CD8-positive, alpha-beta memory T cell (primary cell): ENCODE data around the gene LRRC26. TPM values are rescaled to one million over a fixed set of nuclear protein-coding genes. Genes with fewer than 3 reads are reported as not detected.

Source experiments
- CTCF ChIA-PET: fragments of 350-600 bp; sonication (Branson Sonifier 250); formaldehyde crosslinking; loops from one replicate; lab custom pipeline; 2021; ENCODE audit warnings: antibody characterized with exemption; lab: Charles Lee
- POLR2A ChIA-PET: fragments of 350-600 bp; sonication (Branson Sonifier 250); formaldehyde crosslinking; loops from one replicate; lab custom pipeline; 2021; ENCODE audit warnings: antibody characterized with exemption; lab: Charles Lee
- DNase-seq, 5 donors: peaks; one replicate each; pipeline versions ENCODE4 v3.0.0 to v3.0.0-alpha.2; 2020 to 2022; ENCODE audit warnings: mixed read lengths in 1 of 5
- H3K27ac ChIP-seq: one replicate; pipeline ENCODE4 v1.7.0; 2013; ENCODE audit warnings: low read depth, mild to moderate bottlenecking, low read length, moderate library complexity
- H3K27me3 ChIP-seq: 2 replicates; pipeline ENCODE4 v1.7.0; 2013; ENCODE audit warnings: low read length, mild to moderate bottlenecking; ENCODE audit not compliant: insufficient read depth, poor library complexity, severe bottlenecking
- H3K36me3 ChIP-seq: 2 replicates; pipeline ENCODE4 v1.7.0; 2013; ENCODE audit warnings: mild to moderate bottlenecking, low read length, moderate library complexity; ENCODE audit not compliant: insufficient read depth
- H3K4me1 ChIP-seq: 2 replicates; pipeline ENCODE4 v1.7.0; 2013; ENCODE audit warnings: mild to moderate bottlenecking, low read length, moderate library complexity; ENCODE audit not compliant: insufficient read depth
- H3K4me3 ChIP-seq: 2 replicates; pipeline ENCODE4 v1.7.0; 2013; ENCODE audit warnings: mild to moderate bottlenecking, low read length
- H3K9me3 ChIP-seq: 2 replicates; pipeline ENCODE4 v1.7.0; 2013; ENCODE audit warnings: mild to moderate bottlenecking, low read length
- H3K27ac Mint-ChIP-seq, 8 donors: one replicate each; pipeline ENCODE4 v1.8.0; 2020 to 2021; ENCODE audit warnings: mixed read lengths in 8 of 8, mild to moderate bottlenecking in 6 of 8, inconsistent platforms in 3 of 8, moderate library complexity in 3 of 8
- H3K27me3 Mint-ChIP-seq, 2 donors: one replicate each; pipeline ENCODE4 v1.8.0; 2020 to 2021; ENCODE audit warnings: mixed read lengths in 2 of 2, mild to moderate bottlenecking in 1 of 2, moderate library complexity in 1 of 2
- H3K36me3 Mint-ChIP-seq, 3 donors: one replicate each; pipeline ENCODE4 v1.8.0; 2020 to 2021; ENCODE audit warnings: mixed read lengths in 3 of 3, inconsistent platforms in 1 of 3, mild to moderate bottlenecking in 1 of 3
- H3K4me1 Mint-ChIP-seq, 3 donors: one replicate each; pipeline ENCODE4 v1.8.0; 2020 to 2021; ENCODE audit warnings: mixed read lengths in 3 of 3, inconsistent platforms in 1 of 3, mild to moderate bottlenecking in 1 of 3
- H3K4me3 Mint-ChIP-seq, 7 donors: one replicate each; pipeline ENCODE4 v1.8.0; 2020 to 2021; ENCODE audit warnings: mixed read lengths in 7 of 7, mild to moderate bottlenecking in 6 of 7, moderate library complexity in 4 of 7, inconsistent platforms in 2 of 7
- H3K9me3 Mint-ChIP-seq, 5 donors: one replicate each; pipeline ENCODE4 v1.8.0; 2020 to 2022; ENCODE audit warnings: mixed read lengths in 5 of 5, mild to moderate bottlenecking in 3 of 5, moderate library complexity in 2 of 5, inconsistent platforms in 1 of 5
- polyA plus RNA-seq: library from polyadenylated mRNA; unstranded; fragments of 300-500 nt; fragmentation: Illumina TruSeq; gene quantifications from one replicate; pipeline ENCODE4 v1.2.3, GENCODE V29; 2021
- total RNA-seq, 2 experiments: library from RNA; stranded (reverse); gene quantifications; one replicate each; pipeline ENCODE4 v1.2.3, GENCODE V29; 2021

Gene LRRC26
- total and polyA plus RNA-seq, 3 experiments from 2014 or later: not detected

- ChIA-PET POLR2A (no interaction called here), CTCF (interaction anchor here (0.7 to 1.4 kb wide), 2 partner anchors 41 to 100 kb away, joined by 3 read pairs; no protein-coding TSS in a partner anchor)
- Mint-ChIP-seq H3K4me3 (no peak overlapping the region), H3K4me1 (peaks cover 0 to 9% (median 3%) of the 10 kb centered on the region in 3 donors), H3K36me3 (peaks cover 0 to 5% (median 0%) of the 10 kb centered on the region in 3 donors), H3K9me3 (no peaks in the 10 kb centered on the region), H3K27me3 (no peaks in the 10 kb centered on the region), H3K27ac (no peak overlapping the region)
- Histone ChIP-seq H3K27me3 (no peaks in the 10 kb centered on the region), H3K36me3 (peaks cover 2% of the 10 kb centered on the region), H3K4me1 (peaks cover 5% of the 10 kb centered on the region), H3K9me3 (no peaks in the 10 kb centered on the region), H3K27ac (no peak overlapping the region), H3K4me3 (no peak overlapping the region)
- no peak for DNase-seq
Observed at GRCh38 chr9:137195525-137196220, 25.8 kb upstream of the LRRC26 start.

- POLR2A ChIA-PET: no interaction called here
- CTCF ChIA-PET: interaction anchor here (0.8 to 1.5 kb wide), 4 partner anchors 22 to 99 kb away, joined by 3 to 4 read pairs (median 3); no protein-coding TSS in a partner anchor
Observed at GRCh38 chr9:137194909-137195308, 25.1 kb upstream of the LRRC26 start.

GRCh38 chr9:137194388-137194787, 24.5 kb upstream of the LRRC26 start:
- H3K27ac ChIP-seq: no peak overlapping the region
- ChIA-PET CTCF (interaction anchor here (0.8 to 1.5 kb wide), 3 partner anchors 22 to 42 kb away, joined by 3 to 4 read pairs (median 3); no protein-coding TSS in a partner anchor), POLR2A (no interaction called here)
- no peak overlapping the region for H3K4me3 ChIP-seq
- Mint-ChIP-seq H3K36me3 (peaks cover 0 to 11% (median 0%) of the 10 kb centered on the region in 3 donors), H3K9me3 (no peaks in the 10 kb centered on the region), H3K27me3 (no peaks in the 10 kb centered on the region), H3K4me1 (peaks cover 4 to 13% (median 4%) of the 10 kb centered on the region in 3 donors), H3K27ac (no peak overlapping the region), H3K4me3 (no peak overlapping the region)
- no peak for DNase-seq
- H3K4me1 ChIP-seq: peaks cover 8% of the 10 kb centered on the region
- H3K9me3 ChIP-seq: no peaks in the 10 kb centered on the region
- H3K27me3 ChIP-seq: no peaks in the 10 kb centered on the region
- peaks cover 4% of the 10 kb centered on the region for H3K36me3 ChIP-seq

More at GRCh38 chr9:137194909-137195308, 25.1 kb upstream of the LRRC26 start:
- H3K4me1 ChIP-seq: peaks cover 7% of the 10 kb centered on the region
- H3K36me3 Mint-ChIP-seq: peaks cover 0 to 8% (median 0%) of the 10 kb centered on the region in 3 donors
- no peaks in the 10 kb centered on the region for H3K9me3 Mint-ChIP-seq
- no peaks in the 10 kb centered on the region for H3K27me3 Mint-ChIP-seq
- H3K4me1 Mint-ChIP-seq: peaks cover 0 to 12% (median 3%) of the 10 kb centered on the region in 3 donors
- H3K27ac Mint-ChIP-seq: no peak overlapping the region
- no peaks in the 10 kb centered on the region for H3K9me3 ChIP-seq
- H3K4me3 Mint-ChIP-seq: no peak overlapping the region
- H3K27ac ChIP-seq: no peak overlapping the region
- H3K27me3 ChIP-seq: no peaks in the 10 kb centered on the region
- no peak overlapping the region for H3K4me3 ChIP-seq
- peaks cover 4% of the 10 kb centered on the region for H3K36me3 ChIP-seq
- no peak for DNase-seq

GRCh38 chr9:137193771-137194170, 23.9 kb upstream of the LRRC26 start:
- no peak for DNase-seq
- H3K36me3 ChIP-seq: peaks cover 4% of the 10 kb centered on the region
- peaks cover 12% of the 10 kb centered on the region for H3K4me1 ChIP-seq
- Mint-ChIP-seq H3K27me3 (no peaks in the 10 kb centered on the region), H3K36me3 (peaks cover 0 to 16% (median 0%) of the 10 kb centered on the region in 3 donors), H3K4me3 (peak overlapping the region in 1 of 7 donors; percentile 50), H3K27ac (no peak overlapping the region), H3K4me1 (peaks cover 9 to 19% (median 10%) of the 10 kb centered on the region in 3 donors), H3K9me3 (no peaks in the 10 kb centered on the region)
- ChIA-PET POLR2A (no interaction called here), CTCF (interaction anchor here (1.5 kb wide), 1 partner anchor 43 kb away, joined by 4 read pairs; no protein-coding TSS in a partner anchor)
- no peak overlapping the region for H3K4me3 ChIP-seq
- no peaks in the 10 kb centered on the region for H3K27me3 ChIP-seq
- no peak overlapping the region for H3K27ac ChIP-seq
- H3K9me3 ChIP-seq: no peaks in the 10 kb centered on the region

- Mint-ChIP-seq H3K4me1 (peaks cover 10 to 24% (median 10%) of the 10 kb centered on the region in 3 donors), H3K4me3 (peak overlapping the region in 1 of 7 donors; percentile 24), H3K36me3 (peaks cover 0 to 22% (median 0%) of the 10 kb centered on the region in 3 donors), H3K27ac (no peak overlapping the region), H3K27me3 (no peaks in the 10 kb centered on the region), H3K9me3 (no peaks in the 10 kb centered on the region)
- Histone ChIP-seq H3K4me3 (no peak overlapping the region), H3K9me3 (no peaks in the 10 kb centered on the region), H3K4me1 (peaks cover 13% of the 10 kb centered on the region), H3K27me3 (no peaks in the 10 kb centered on the region), H3K36me3 (peaks cover 4% of the 10 kb centered on the region), H3K27ac (no peak overlapping the region)
- no peak for DNase-seq
- POLR2A ChIA-PET: interaction anchor here (1.4 kb wide), 1 partner anchor 63 kb away, joined by 9 read pairs; no protein-coding TSS in a partner anchor
- CTCF ChIA-PET: interaction anchor here (1.0 to 2.0 kb wide), 2 partner anchors 97 to 359 kb away, joined by 3 to 5 read pairs; partner anchors contain the start of gene MRPL41
Observed at GRCh38 chr9:137192859-137193258, 23.0 kb upstream of the LRRC26 start.

GRCh38 chr9:137192448-137192780, 22.6 kb upstream of the LRRC26 start:
- peaks cover 14 to 28% (median 14%) of the 10 kb centered on the region in 3 donors for H3K4me1 Mint-ChIP-seq
- Histone ChIP-seq H3K27me3 (no peaks in the 10 kb centered on the region), H3K4me1 (peaks cover 17% of the 10 kb centered on the region), H3K36me3 (peaks cover 4% of the 10 kb centered on the region), H3K9me3 (no peaks in the 10 kb centered on the region), H3K27ac (no peak overlapping the region), H3K4me3 (no peak overlapping the region)
- H3K27me3 Mint-ChIP-seq: no peaks in the 10 kb centered on the region
- CTCF ChIA-PET: interaction anchor here (1.0 to 2.0 kb wide), 3 partner anchors 27 to 360 kb away, joined by 3 to 5 read pairs (median 3); partner anchors contain the start of gene MRPL41
- POLR2A ChIA-PET: interaction anchor here (1.4 kb wide), 1 partner anchor 63 kb away, joined by 9 read pairs; no protein-coding TSS in a partner anchor
- no peaks in the 10 kb centered on the region for H3K9me3 Mint-ChIP-seq
- peak overlapping the region in 1 of 7 donors; percentile 24 for H3K4me3 Mint-ChIP-seq
- no peak overlapping the region for H3K27ac Mint-ChIP-seq
- H3K36me3 Mint-ChIP-seq: peaks cover 0 to 26% (median 2%) of the 10 kb centered on the region in 3 donors
- no peak for DNase-seq

- no peak for DNase-seq
- ChIA-PET POLR2A (interaction anchor here (0.6 to 1.4 kb wide), 3 partner anchors 35 to 1100 kb away, joined by 3 to 9 read pairs (median 4); no protein-coding TSS in a partner anchor), CTCF (interaction anchor here (1.0 to 2.0 kb wide), 3 partner anchors 27 to 360 kb away, joined by 3 to 5 read pairs (median 3); partner anchors contain the start of gene MRPL41)
- Mint-ChIP-seq H3K9me3 (no peaks in the 10 kb centered on the region), H3K27me3 (no peaks in the 10 kb centered on the region), H3K36me3 (peaks cover 0 to 28% (median 2%) of the 10 kb centered on the region in 3 donors), H3K4me3 (no peak overlapping the region), H3K27ac (peak overlapping the region in 1 of 8 donors; percentile 80), H3K4me1 (peaks cover 19 to 34% (median 19%) of the 10 kb centered on the region in 3 donors)
- H3K4me3 ChIP-seq: no peak overlapping the region
- H3K4me1 ChIP-seq: peaks cover 22% of the 10 kb centered on the region
- peaks cover 4% of the 10 kb centered on the region for H3K36me3 ChIP-seq
- H3K27ac ChIP-seq: no peak overlapping the region
- no peaks in the 10 kb centered on the region for H3K9me3 ChIP-seq
- no peaks in the 10 kb centered on the region for H3K27me3 ChIP-seq
Observed at GRCh38 chr9:137191691-137192447, 22.0 kb upstream of the LRRC26 start.
